NCI-H748 (cell line): ENCODE data around the gene PPEF1.
"Not testable (repeated sequence)": the region's sequence is repeated elsewhere in the genome, so short reads cannot be mapped to it uniquely, and the experiment has no call there.

Experiments
- DNase-seq: peaks from one replicate; lab custom pipeline; 2025; ENCODE audit not compliant: unreplicated experiment; lab: John Stamatoyannopoulos, UW

Gene PPEF1

GRCh38 chrX:18701621-18702361, 5.7 kb upstream of the PPEF1 start:
- peak; percentile 6 for DNase-seq

GRCh38 chrX:18702362-18703195, 4.9 kb upstream of the PPEF1 start:
- DNase-seq: peak; percentile 8

GRCh38 chrX:18709833-18710232, 2.4 kb downstream of the PPEF1 start:
- no peak for DNase-seq

- DNase-seq: no peak
These were observed 7.5 kb downstream of the PPEF1 start for GRCh38 chrX:18714910-18715309.

GRCh38 chrX:18719852-18720251, 12.4 kb downstream of the PPEF1 start:
- no peak for DNase-seq

- no peak for DNase-seq
These were observed 14.4 kb downstream of the PPEF1 start for GRCh38 chrX:18721683-18722499.

- DNase-seq: no peak
These were observed 15.1 kb downstream of the PPEF1 start for GRCh38 chrX:18722500-18723071.

- DNase-seq: peak; percentile 80
These were observed 18.0 kb downstream of the PPEF1 start for GRCh38 chrX:18725310-18725943.

- no peak for DNase-seq
These were observed 25.8 kb downstream of the PPEF1 start for GRCh38 chrX:18733287-18733686.

GRCh38 chrX:18739609-18740008, 32.2 kb downstream of the PPEF1 start:
- DNase-seq: peak; percentile 12

- DNase-seq: no peak
These were observed 41.1 kb downstream of the PPEF1 start for GRCh38 chrX:18748499-18748898.

GRCh38 chrX:18753631-18754030, 46.2 kb downstream of the PPEF1 start:
- DNase-seq: no peak

GRCh38 chrX:18755651-18756050, 48.2 kb downstream of the PPEF1 start:
- peak; percentile 9 for DNase-seq

- DNase-seq: no peak
These were observed 50.8 kb downstream of the PPEF1 start for GRCh38 chrX:18757956-18758932.

- DNase-seq: no peak
These were observed 54.3 kb downstream of the PPEF1 start for GRCh38 chrX:18761750-18762149.

- not testable (repeated sequence) for DNase-seq
These were observed 55.7 kb downstream of the PPEF1 start for GRCh38 chrX:18763106-18763505.

- no peak for DNase-seq
These were observed 61.9 kb downstream of the PPEF1 start for GRCh38 chrX:18769364-18769763.

- no peak for DNase-seq
These were observed 62.5 kb downstream of the PPEF1 start for GRCh38 chrX:18769812-18770573.

GRCh38 chrX:18789916-18790315, 82.5 kb downstream of the PPEF1 start:
- DNase-seq: no peak
